Kidney capillary endothelial cell (primary cell): Measurements from ENCODE around the gene MORN5.
"Not testable (repeated sequence)": the region's sequence is repeated elsewhere in the genome, so short reads cannot be mapped to it uniquely, and the experiment has no call there.

Experiments used
- DNase-seq: peaks from one replicate; pipeline ENCODE4 v3.0.0-alpha.2; 2018; ENCODE audit warnings: low spot score

Gene MORN5

GRCh38 chr9:122159026-122159924, at the start of gene MORN5, which contains the start of gene NDUFA8:
Gene MORN5, plus strand, starts transcription at chr9:122159908. Its CDS starts 65 bp downstream, at chr9:122159973.
Gene NDUFA8, minus strand, starts transcription at chr9:122159779. Its CDS starts 102 bp downstream, at chr9:122159677.
- DNase-seq = peak; percentile 98

GRCh38 chr9:122110100-122110833, 49.4 kb upstream of the MORN5 start:
- DNase-seq = no peak

GRCh38 chr9:122111413-122112085, 48.2 kb upstream of the MORN5 start:
- DNase-seq = no peak

- DNase-seq = no peak
These were observed 47.5 kb upstream of the MORN5 start for GRCh38 chr9:122112238-122112637.

GRCh38 chr9:122113574-122113973, 46.1 kb upstream of the MORN5 start:
- no peak for DNase-seq

GRCh38 chr9:122115176-122116035, 44.3 kb upstream of the MORN5 start:
- no peak for DNase-seq

- DNase-seq = no peak
These were observed 43.7 kb upstream of the MORN5 start for GRCh38 chr9:122116040-122116439.

- DNase-seq = no peak
These were observed 43.1 kb upstream of the MORN5 start for GRCh38 chr9:122116448-122117173.

- not testable (repeated sequence) for DNase-seq
These were observed 42.5 kb upstream of the MORN5 start for GRCh38 chr9:122117241-122117640.

- DNase-seq = no peak
These were observed 41.2 kb upstream of the MORN5 start for GRCh38 chr9:122118343-122119165.

GRCh38 chr9:122119166-122119521, 40.6 kb upstream of the MORN5 start:
- no peak for DNase-seq

GRCh38 chr9:122119721-122120120, 40.0 kb upstream of the MORN5 start:
- no peak for DNase-seq

- DNase-seq = no peak
These were observed 39.2 kb upstream of the MORN5 start for GRCh38 chr9:122120316-122121071.

GRCh38 chr9:122121391-122121790, 38.3 kb upstream of the MORN5 start:
- no peak for DNase-seq

GRCh38 chr9:122121931-122122330, 37.8 kb upstream of the MORN5 start:
- no peak for DNase-seq

- DNase-seq = no peak
These were observed 37.2 kb upstream of the MORN5 start for GRCh38 chr9:122122468-122122867.

GRCh38 chr9:122122903-122123632, 36.6 kb upstream of the MORN5 start:
- no peak for DNase-seq

GRCh38 chr9:122124048-122124447, 35.7 kb upstream of the MORN5 start:
- no peak for DNase-seq

- DNase-seq = no peak
These were observed 35.2 kb upstream of the MORN5 start for GRCh38 chr9:122124528-122124927.
